ENCODE data around the gene NNT.
"Not testable (repeated sequence)": the region's sequence is repeated elsewhere in the genome, so short reads cannot be mapped to it uniquely, and the experiment has no call there.

Gene NNT

GRCh38 chr5:43602461-43603343, at the start of gene NNT:
TSS of gene NNT (plus strand) at chr5:43603180. CDS start at chr5:43609196, 6,016 bp downstream.
- H3K4me1 ChIP-seq (ENCODE audit: low read depth, poor library complexity, severe bottlenecking), result peaks cover 42% of the 10 kb centered on the region
- peak within 1 kb of the TSS; percentile 92 for H3K4me2 ChIP-seq
- peak within 1 kb of the TSS; percentile 80 for H3K27ac ChIP-seq
- H3K4me3 ChIP-seq (IDR thresholded peaks at IDR 0.05; ENCODE audit: insufficient read depth, low read depth, low read length), result no peak within 1 kb of the TSS
- peak within 1 kb of the TSS; percentile 86 for H3K9ac ChIP-seq
- H2AFZ ChIP-seq (ENCODE audit: low read depth), result peak within 1 kb of the TSS; percentile 77
- H3K79me2 ChIP-seq (ENCODE audit: insufficient read depth, low read depth), result peaks cover 36% of the 10 kb centered on the region
- no peak for TF ChIP-seq CTCF (conservative IDR thresholded peaks at IDR 0.05; ENCODE audit: low read depth, low read length)
- H3K27me3 ChIP-seq (ENCODE audit: insufficient read depth, low read depth), result no peaks in the 10 kb centered on the region
- H3K36me3 ChIP-seq (ENCODE audit: insufficient read depth), result no peaks in the 10 kb centered on the region
- H4K20me1 ChIP-seq (ENCODE audit: insufficient read depth), result no peaks in the 10 kb centered on the region

GRCh38 chr5:43553381-43553780, 49.6 kb upstream of the NNT start:
- Histone ChIP-seq H3K9ac (no peak overlapping the region), H2AFZ (ENCODE audit: low read depth) (no peak overlapping the region), H3K4me3 (IDR thresholded peaks at IDR 0.05; ENCODE audit: insufficient read depth, low read depth, low read length) (no peak overlapping the region), H3K36me3 (ENCODE audit: insufficient read depth) (no peaks in the 10 kb centered on the region), H3K79me2 (ENCODE audit: insufficient read depth, low read depth) (peaks cover 46% of the 10 kb centered on the region), H3K27ac (no peak overlapping the region), H3K27me3 (ENCODE audit: insufficient read depth, low read depth) (no peaks in the 10 kb centered on the region), H3K4me1 (ENCODE audit: low read depth, poor library complexity, severe bottlenecking) (peaks cover 24% of the 10 kb centered on the region), H4K20me1 (ENCODE audit: insufficient read depth) (no peaks in the 10 kb centered on the region), H3K4me2 (no peak overlapping the region; the same call in 1 of the 2 replicates)
- no peak for TF ChIP-seq CTCF (conservative IDR thresholded peaks at IDR 0.05; ENCODE audit: low read depth, low read length)

- Histone ChIP-seq H3K9ac (no peak overlapping the region), H3K27me3 (ENCODE audit: insufficient read depth, low read depth) (no peaks in the 10 kb centered on the region), H3K4me3 (IDR thresholded peaks at IDR 0.05; ENCODE audit: insufficient read depth, low read depth, low read length) (no peak overlapping the region), H3K4me2 (peak overlapping the region; percentile 84), H4K20me1 (ENCODE audit: insufficient read depth) (no peaks in the 10 kb centered on the region), H3K36me3 (ENCODE audit: insufficient read depth) (no peaks in the 10 kb centered on the region), H3K79me2 (ENCODE audit: insufficient read depth, low read depth) (peaks cover 46% of the 10 kb centered on the region), H3K4me1 (ENCODE audit: low read depth, poor library complexity, severe bottlenecking) (peaks cover 24% of the 10 kb centered on the region), H3K27ac (no peak overlapping the region), H2AFZ (ENCODE audit: low read depth) (no peak overlapping the region)
- no peak for TF ChIP-seq CTCF (conservative IDR thresholded peaks at IDR 0.05; ENCODE audit: low read depth, low read length)
Observed at GRCh38 chr5:43554497-43554896, 48.5 kb upstream of the NNT start.

GRCh38 chr5:43555895-43556606, 46.9 kb upstream of the NNT start:
- H3K4me1 ChIP-seq (ENCODE audit: low read depth, poor library complexity, severe bottlenecking), result peaks cover 24% of the 10 kb centered on the region
- peak overlapping the region; percentile 83 for H3K27ac ChIP-seq
- TF ChIP-seq CTCF (conservative IDR thresholded peaks at IDR 0.05; ENCODE audit: low read depth, low read length), result no peak
- H3K36me3 ChIP-seq (ENCODE audit: insufficient read depth), result no peaks in the 10 kb centered on the region
- peak overlapping the region; percentile 62 for H2AFZ ChIP-seq (ENCODE audit: low read depth)
- H3K79me2 ChIP-seq (ENCODE audit: insufficient read depth, low read depth), result peaks cover 37% of the 10 kb centered on the region
- peak overlapping the region; percentile 91 for H3K9ac ChIP-seq
- H3K4me2 ChIP-seq, result peak overlapping the region; percentile 84
- H3K4me3 ChIP-seq (IDR thresholded peaks at IDR 0.05; ENCODE audit: insufficient read depth, low read depth, low read length), result no peak overlapping the region
- H3K27me3 ChIP-seq (ENCODE audit: insufficient read depth, low read depth), result no peaks in the 10 kb centered on the region
- no peaks in the 10 kb centered on the region for H4K20me1 ChIP-seq (ENCODE audit: insufficient read depth)

- Histone ChIP-seq H3K79me2 (ENCODE audit: insufficient read depth, low read depth) (peaks cover 33% of the 10 kb centered on the region), H3K9ac (peak overlapping the region; percentile 91), H3K4me1 (ENCODE audit: low read depth, poor library complexity, severe bottlenecking) (peaks cover 27% of the 10 kb centered on the region), H2AFZ (ENCODE audit: low read depth) (peak overlapping the region; percentile 77), H3K27ac (peak overlapping the region; percentile 83), H3K4me2 (peak overlapping the region; percentile 84; the same call in 1 of the 2 replicates)
- not testable (repeated sequence) for H3K27me3 ChIP-seq (ENCODE audit: insufficient read depth, low read depth); H3K36me3 ChIP-seq (ENCODE audit: insufficient read depth); H4K20me1 ChIP-seq (ENCODE audit: insufficient read depth); H3K4me3 ChIP-seq (IDR thresholded peaks at IDR 0.05; ENCODE audit: insufficient read depth, low read depth, low read length)
Observed at GRCh38 chr5:43556607-43556856, 46.4 kb upstream of the NNT start.
